CD4-positive, alpha-beta T cell treated with Interleukin-6 for 4 hours (primary cell): Measurements from ENCODE around the gene TOB2.
"Not testable (repeated sequence)": the region's sequence is repeated elsewhere in the genome, so short reads cannot be mapped to it uniquely, and the experiment has no call there.

Experiments
- DNase-seq: peaks from one replicate; pipeline ENCODE4 v3.0.0-alpha.2; 2020; ENCODE audit warnings: mixed read lengths

The TOB2 gene

DNA sequence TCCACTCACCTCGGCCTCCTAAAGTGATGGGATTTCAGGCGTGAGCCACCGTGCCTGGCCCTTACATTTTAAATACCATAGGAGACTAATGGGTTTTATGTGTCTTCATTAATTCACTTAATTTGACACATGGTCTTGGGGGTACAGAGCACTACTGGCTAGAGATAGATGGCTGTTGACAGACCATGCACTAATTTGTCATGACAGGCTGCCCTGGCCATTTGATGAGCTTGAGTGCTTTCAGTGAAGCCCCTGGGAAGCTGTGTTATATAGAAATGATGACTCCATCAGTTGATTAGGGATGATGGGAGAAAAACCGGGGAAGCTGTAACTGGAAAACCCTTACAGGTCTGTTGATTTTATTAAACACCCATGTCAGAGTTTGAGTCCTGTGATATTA lies 15.3 kb upstream of the TOB2 start:
- no peak for DNase-seq

GRCh38 chr22:41460071-41460470 lies 13.5 kb upstream of the TOB2 start:
- DNase-seq: not testable (repeated sequence)

- no peak for DNase-seq
Measured at GRCh38 chr22:41459431-41459830, 12.8 kb upstream of the TOB2 start.

GRCh38 chr22:41458161-41458728 lies 11.6 kb upstream of the TOB2 start:
- DNase-seq: no peak

DNA sequence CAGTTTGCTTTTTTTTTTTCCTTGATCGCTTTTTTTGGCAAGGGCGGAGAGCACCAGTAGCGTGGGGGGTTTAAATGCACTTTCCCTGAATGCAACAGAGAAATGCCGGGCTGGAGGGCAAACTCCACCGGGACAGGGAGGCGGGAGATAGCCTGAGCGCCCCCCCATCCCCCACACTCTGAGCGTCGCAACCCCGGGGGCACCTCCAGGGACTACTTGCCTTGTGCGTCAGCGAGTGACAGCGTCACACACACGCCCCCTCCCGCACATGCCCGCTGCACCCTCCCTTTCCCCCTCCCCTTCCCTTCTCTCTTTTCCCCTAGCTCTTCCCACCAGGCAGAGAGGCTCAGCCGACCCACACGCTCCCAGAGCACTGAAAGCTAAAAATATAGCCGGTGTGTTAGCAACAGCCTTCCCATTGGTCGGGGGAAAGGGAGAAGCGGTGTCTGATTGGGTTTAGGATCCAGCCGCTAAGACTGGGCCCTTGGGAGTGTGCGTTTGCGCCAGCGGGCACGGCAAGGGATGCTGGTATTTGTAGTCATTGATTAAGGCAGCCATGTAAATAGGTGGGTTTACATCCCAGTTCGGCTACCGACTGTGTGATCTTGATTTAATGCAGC lies 1.7 kb upstream of the TOB2 start:
- peak; percentile 92 for DNase-seq

GRCh38 chr22:41447435-41448188 lies 1.0 kb upstream of the TOB2 start:
- peak; percentile 69 for DNase-seq

DNA sequence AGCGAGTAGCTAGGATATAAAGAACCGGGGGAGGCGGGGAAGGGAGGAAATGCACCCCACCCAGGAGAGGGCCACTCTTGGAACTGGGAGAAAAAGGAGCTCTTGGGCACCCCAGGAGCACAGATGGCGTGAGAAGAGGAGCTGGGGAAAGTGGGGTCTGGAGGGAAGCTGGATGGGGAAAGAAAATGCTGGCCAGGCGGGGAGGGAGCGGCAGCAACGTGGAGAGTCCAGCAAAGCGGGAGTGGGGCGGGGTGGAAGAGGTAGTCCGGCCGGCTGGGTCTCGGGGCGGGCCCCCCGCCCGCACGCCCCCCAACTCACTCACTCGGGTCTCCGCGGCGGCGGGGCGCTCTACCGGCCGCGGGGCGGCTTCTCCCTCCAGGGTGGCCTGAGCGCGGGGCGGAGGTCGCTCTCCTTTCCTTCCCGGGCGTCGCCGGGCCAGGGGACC lies 522 bp downstream of the TOB2 start:
- DNase-seq: peak; percentile 23

- peak; percentile 28 for DNase-seq
Measured at GRCh38 chr22:41445129-41446056, 1.2 kb downstream of the TOB2 start.

- peak; percentile 91 for DNase-seq
Measured at GRCh38 chr22:41444360-41445128, 2.1 kb downstream of the TOB2 start.

DNA sequence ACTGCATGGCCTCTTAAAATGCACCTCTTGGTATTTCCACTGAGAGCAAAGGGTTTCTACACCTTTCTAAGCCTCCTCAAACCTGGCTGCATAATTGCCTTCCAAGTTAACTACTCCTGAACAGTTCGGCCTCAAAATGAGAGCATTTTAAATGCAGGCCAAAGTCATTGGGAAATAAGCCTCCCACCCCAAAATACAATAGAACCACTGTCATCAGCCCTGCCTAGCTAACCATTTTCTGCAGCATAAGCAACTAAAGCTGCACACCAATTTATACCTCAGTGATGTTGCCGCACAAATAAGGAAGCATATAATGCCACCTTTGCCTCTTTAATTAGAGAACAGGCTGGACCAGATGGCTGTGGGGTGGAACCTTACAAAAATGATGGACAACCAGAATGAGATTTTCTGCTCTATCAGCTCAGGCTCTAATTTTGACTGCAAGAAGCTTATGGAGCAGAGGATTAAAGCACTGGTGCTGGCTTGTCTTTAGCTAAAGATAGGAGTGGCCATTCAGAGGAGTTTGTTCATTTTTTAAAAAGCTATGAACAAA lies 4.3 kb downstream of the TOB2 start:
- no peak for DNase-seq

DNA sequence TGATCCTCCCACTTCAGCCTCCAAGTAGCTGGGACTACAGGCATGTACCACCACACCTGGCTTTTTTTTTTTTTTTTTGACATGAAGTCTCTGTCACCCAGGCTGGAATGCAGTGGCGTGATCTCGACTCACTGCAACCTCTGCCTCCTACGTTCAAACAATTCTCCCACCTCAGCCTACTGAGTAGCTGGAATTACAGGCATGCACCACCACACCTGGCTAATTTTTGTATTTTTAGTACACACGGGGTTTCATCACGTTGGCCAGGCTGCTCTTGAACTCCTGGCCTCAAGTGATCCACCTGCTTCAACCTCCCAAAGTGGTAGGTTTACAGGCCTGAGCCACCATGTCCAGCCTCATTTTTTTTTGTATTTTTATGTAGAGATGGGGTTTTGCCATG lies 6.1 kb downstream of the TOB2 start:
- not testable (repeated sequence) for DNase-seq

DNA sequence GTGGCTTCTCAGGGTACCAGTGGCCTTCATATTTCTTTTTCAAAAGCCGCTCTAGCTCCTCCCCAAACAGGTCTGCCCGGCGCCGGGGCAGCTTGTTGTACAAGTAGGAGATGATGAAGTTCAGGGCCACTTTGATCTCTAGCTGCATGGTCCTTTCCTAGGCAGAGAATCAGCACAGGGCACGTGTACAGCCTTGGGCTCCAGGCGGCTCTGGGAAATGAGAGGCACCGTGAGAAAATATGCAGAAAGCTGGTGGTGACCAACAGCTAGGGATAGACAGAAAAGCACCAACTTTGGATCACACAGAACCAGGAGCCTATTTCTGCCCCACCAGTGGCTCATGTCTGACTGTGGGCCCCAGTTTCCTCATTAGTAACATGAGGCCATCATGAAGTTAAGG lies 9.4 kb downstream of the TOB2 start:
- no peak for DNase-seq

DNA sequence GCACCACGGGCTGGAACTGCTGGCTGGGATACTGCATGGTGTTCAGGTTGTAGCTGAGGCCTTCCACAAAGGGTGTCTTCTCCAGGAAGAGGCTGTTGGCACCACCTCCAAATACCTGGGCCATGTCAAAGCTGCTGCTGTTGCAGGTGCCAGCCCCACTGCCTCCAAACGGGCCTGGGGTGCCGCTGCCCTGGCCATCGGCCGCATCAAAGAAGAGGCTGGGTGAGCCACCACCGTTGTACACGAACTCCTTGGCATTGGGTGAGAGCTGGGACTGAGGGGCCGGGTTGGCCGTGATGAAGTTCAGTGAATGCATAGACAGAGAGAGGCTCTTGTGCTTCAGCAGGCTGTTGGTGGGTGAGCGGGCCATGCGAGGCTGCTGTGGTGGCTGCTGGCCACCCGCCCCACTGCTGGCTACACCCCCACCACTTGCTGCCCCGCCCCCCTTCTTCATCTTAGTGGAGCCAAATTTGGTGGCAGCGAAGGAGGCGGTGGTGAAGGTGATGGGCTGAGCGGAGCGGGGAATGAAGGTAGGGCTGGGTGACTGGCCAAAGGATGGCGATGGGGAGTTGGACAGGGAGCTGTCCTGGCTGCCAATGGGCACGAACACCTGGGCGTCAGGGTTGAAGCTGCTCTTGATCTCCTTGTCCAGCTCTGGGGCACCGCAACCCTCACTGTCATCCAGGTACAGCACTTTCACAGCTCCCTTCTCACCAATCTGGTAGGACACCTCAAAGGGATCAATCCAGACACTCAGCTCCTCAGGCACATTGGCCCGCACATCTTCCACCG lies 10.1 kb downstream of the TOB2 start:
- DNase-seq: no peak

- no peak for DNase-seq
Measured at GRCh38 chr22:41435560-41435959, 11.0 kb downstream of the TOB2 start.

DNA sequence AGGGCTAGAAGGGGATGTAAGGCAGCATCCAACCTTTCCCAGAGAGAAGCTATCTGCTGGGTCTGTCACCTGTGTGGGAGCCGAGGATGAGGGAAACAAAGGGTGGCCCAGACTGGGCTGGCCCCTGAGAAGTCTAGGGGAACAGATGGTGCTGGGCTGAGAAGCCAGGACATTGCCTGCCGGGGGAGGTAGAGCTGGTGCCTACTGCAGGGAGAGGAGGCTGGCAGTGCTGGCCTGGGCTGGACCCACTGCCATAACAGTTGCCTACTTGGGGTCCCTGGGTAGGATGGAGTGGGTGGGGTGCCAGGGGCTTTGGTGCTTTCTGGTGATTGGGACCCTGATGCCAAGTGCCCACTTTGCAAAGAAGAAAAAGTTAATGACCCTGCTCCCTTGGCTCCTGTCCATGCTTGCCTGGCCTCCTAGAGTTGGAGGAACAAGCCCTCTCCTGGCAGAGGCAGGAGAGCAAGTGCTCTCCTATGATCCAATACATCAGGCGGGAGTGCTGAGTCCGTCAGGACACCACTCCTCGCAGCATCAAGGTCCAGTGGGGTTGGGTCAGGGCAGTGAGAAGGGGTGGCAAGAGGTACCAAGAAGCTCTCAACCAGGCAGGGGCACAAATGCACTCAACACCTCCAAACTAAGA lies 12.1 kb downstream of the TOB2 start:
- not testable (repeated sequence) for DNase-seq

- DNase-seq: not testable (repeated sequence)
Measured at GRCh38 chr22:41433480-41433879, 13.1 kb downstream of the TOB2 start.

DNA sequence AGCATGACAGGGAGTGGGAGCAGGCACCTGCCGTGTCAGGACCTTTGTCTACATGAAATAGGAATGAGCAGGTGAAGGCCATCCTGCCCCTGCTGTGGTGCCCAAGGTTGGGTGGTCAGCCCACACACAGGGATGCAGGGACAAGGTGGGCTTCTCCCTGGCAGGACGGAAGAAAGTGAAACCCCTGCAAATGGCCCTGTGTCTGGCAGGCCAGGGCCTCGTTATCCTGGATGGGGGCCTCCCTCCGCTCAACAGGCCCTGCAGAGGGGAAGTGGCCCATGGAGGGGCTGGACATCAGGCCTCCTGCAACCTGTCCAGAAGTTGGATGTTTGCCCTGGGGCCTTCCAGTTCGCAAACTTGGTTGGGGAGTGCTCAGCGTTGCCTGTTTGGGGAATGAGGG lies 14.9 kb downstream of the TOB2 start:
- no peak for DNase-seq

DNA sequence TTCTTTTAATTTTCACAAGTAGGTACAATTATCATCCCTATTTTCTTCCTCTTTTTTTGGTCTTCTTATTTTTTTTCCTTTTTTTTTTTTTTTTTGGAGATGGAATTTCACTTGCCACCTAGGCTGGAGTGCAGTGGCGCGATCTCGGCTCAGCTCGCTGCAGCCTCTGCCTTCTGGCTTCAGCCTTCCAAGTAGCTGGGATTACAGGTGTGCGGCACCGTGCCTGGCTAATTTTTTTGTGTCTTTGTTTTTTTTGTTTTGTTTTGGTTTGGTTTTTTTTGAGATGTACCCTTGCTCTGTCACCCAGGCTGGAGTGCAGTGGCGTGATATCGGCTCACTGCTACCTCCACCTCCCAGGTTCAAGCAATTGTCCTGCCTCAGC lies 16.7 kb downstream of the TOB2 start:
- no peak for DNase-seq

GRCh38 chr22:41429232-41429950 lies 17.2 kb downstream of the TOB2 start:
- no peak for DNase-seq
